Measurements from ENCODE around the gene NIF3L1. TPM values are rescaled to one million over a fixed set of nuclear protein-coding genes. Genes with fewer than 3 reads are reported as not detected.

NIF3L1 gene
- total and polyA plus RNA-seq, 9 of the 15 experiments (the other 6 are each of a cell fraction or from before 2014, with no cell fraction given): 26.7 to 89.5 (median 45.6) TPM

DNA sequence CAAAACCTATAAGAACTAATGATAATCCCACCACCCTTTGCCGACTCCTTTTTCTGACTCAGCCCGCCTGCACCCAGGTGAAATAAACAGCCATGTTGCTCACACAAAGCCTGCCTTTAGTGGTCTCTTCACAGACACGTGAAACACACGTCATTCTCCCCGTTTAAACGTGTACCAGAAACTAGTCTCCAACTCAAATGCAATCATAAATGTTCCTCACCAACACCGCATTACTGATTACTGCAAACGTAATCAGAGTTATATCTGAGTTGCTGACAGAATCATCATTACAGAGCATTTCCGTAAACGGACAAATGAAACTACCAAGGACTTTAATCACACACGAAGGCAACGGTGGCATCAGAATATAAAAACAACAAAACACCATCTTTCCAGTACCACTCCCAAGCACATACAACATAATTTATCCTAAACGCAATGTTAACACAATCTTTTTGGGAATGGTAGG lies 26.6 kb upstream of the NIF3L1 start (continued):
- no peak for TF ChIP-seq EP300 (IDR thresholded peaks at IDR 0.05; ENCODE audit: low read length)
- TF ChIP-seq MNT (conservative IDR thresholded peaks at IDR 0.05): peak; percentile 45 to 77; a peak in 2 of 4 replicates
- TF ChIP-seq MECOM (CRISPR knock-in tag; IDR thresholded peaks at IDR 0.05): no peak
- TF ChIP-seq HMGN3 (IDR thresholded peaks at IDR 0.05; ENCODE audit: borderline replicate concordance, extremely low read depth, insufficient read length, low read depth, low read length): no peak
- TF ChIP-seq SP1 (CRISPR knock-in tag; IDR thresholded peaks at IDR 0.05): no peak; the same call in 1 of the 2 replicates
- TF ChIP-seq NR3C1 (CRISPR knock-in tag; IDR thresholded peaks at IDR 0.05): no peak
- TF ChIP-seq SMARCA5 (IDR thresholded peaks at IDR 0.05): no peak
- TF ChIP-seq POLR2AphosphoS5 (IDR thresholded peaks at IDR 0.05; ENCODE audit: control insufficient read depth, insufficient read depth, low read depth, low read length): 0 out of 2 replicates have a peak, but pooled peaks have one; percentile 7
- TF ChIP-seq MYNN (IDR thresholded peaks at IDR 0.05): no peak
- TF ChIP-seq MYNN (CRISPR knock-in tag; IDR thresholded peaks at IDR 0.05): no peak
- no peak for TF ChIP-seq POLR2AphosphoS2 (IDR thresholded peaks at IDR 0.05; ENCODE audit: low read length)
- TF ChIP-seq, protein P1, sequence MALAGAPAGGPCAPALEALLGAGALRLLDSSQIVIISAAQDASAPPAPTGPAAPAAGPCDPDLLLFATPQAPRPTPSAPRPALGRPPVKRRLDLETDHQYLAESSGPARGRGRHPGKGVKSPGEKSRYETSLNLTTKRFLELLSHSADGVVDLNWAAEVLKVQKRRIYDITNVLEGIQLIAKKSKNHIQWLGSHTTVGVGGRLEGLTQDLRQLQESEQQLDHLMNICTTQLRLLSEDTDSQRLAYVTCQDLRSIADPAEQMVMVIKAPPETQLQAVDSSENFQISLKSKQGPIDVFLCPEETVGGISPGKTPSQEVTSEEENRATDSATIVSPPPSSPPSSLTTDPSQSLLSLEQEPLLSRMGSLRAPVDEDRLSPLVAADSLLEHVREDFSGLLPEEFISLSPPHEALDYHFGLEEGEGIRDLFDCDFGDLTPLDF (CRISPR knock-in tag; IDR thresholded peaks at IDR 0.05): no peak
- TF ChIP-seq HLTF (IDR thresholded peaks at IDR 0.05): no peak
- no peak for TF ChIP-seq ZBTB12 (CRISPR knock-in tag; IDR thresholded peaks at IDR 0.05)
- no peak for TF ChIP-seq PRDM10 (IDR thresholded peaks at IDR 0.05; ENCODE audit: partially characterized antibody)
- TF ChIP-seq EP400 (IDR thresholded peaks at IDR 0.05): peak; percentile 48; the same call in 1 of the 2 replicates
- no peak for TF ChIP-seq NCOA1 (IDR thresholded peaks at IDR 0.05; ENCODE audit: low read depth)
- TF ChIP-seq FIP1L1 (IDR thresholded peaks at IDR 0.05; ENCODE audit: low read depth, low read length, poor library complexity, severe bottlenecking): no peak
- TF ChIP-seq MCM3 (IDR thresholded peaks at IDR 0.05): no peak

All from K562 (cell line).